ENCODE results near the gene HDGFL1. TPM values are rescaled to one million over a fixed set of nuclear protein-coding genes. Genes with fewer than 3 reads are reported as not detected.

The HDGFL1 gene
- total RNA-seq: not detected in 2 replicates

- DNase-seq (ENCODE audit: low spot score): no peak
- H3K27ac Mint-ChIP-seq: no peak within 1 kb of the TSS
- intact Hi-C loops (cut with micrococcal nuclease): no loop called here
- no peaks in the 10 kb centered on the region for H3K36me3 Mint-ChIP-seq (ENCODE audit: low read depth)
- H3K4me1 Mint-ChIP-seq (ENCODE audit: low read depth): no peaks in the 10 kb centered on the region
- H3K4me3 Mint-ChIP-seq (ENCODE audit: low read depth): no peak within 1 kb of the TSS
- no peaks in the 10 kb centered on the region for H3K27me3 Mint-ChIP-seq (ENCODE audit: low read depth)
- no peaks in the 10 kb centered on the region for H3K9me3 Mint-ChIP-seq
These were observed at the start of gene HDGFL1 for GRCh38 chr6:22569281-22570184. Gene HDGFL1, plus strand, starts transcription at chr6:22569566. Its CDS starts 10 bp downstream, at chr6:22569576.

GRCh38 chr6:22521035-22521434 lies 48.3 kb upstream of the HDGFL1 start:
- Mint-ChIP-seq H3K4me3 (ENCODE audit: low read depth) (no peak overlapping the region), H3K27ac (no peak overlapping the region), H3K4me1 (ENCODE audit: low read depth) (no peaks in the 10 kb centered on the region), H3K36me3 (ENCODE audit: low read depth) (no peaks in the 10 kb centered on the region), H3K9me3 (no peaks in the 10 kb centered on the region), H3K27me3 (ENCODE audit: low read depth) (no peaks in the 10 kb centered on the region)
- intact Hi-C loops (cut with micrococcal nuclease): no loop called here
- DNase-seq (ENCODE audit: low spot score): no peak

GRCh38 chr6:22526736-22527135 lies 42.6 kb upstream of the HDGFL1 start:
- DNase-seq (ENCODE audit: low spot score): no peak
- Mint-ChIP-seq H3K9me3 (no peaks in the 10 kb centered on the region), H3K4me1 (ENCODE audit: low read depth) (no peaks in the 10 kb centered on the region), H3K4me3 (ENCODE audit: low read depth) (no peak overlapping the region), H3K27me3 (ENCODE audit: low read depth) (no peaks in the 10 kb centered on the region), H3K36me3 (ENCODE audit: low read depth) (no peaks in the 10 kb centered on the region), H3K27ac (no peak overlapping the region)
- intact Hi-C loops (cut with micrococcal nuclease): no loop called here

GRCh38 chr6:22529866-22530265 lies 39.5 kb upstream of the HDGFL1 start:
- no peak for DNase-seq (ENCODE audit: low spot score)
- no peak overlapping the region for H3K4me3 Mint-ChIP-seq (ENCODE audit: low read depth)
- intact Hi-C loops (cut with micrococcal nuclease): no loop called here
- H3K4me1 Mint-ChIP-seq (ENCODE audit: low read depth): no peaks in the 10 kb centered on the region
- H3K27me3 Mint-ChIP-seq (ENCODE audit: low read depth): no peaks in the 10 kb centered on the region
- H3K27ac Mint-ChIP-seq: no peak overlapping the region
- H3K9me3 Mint-ChIP-seq: no peaks in the 10 kb centered on the region
- no peaks in the 10 kb centered on the region for H3K36me3 Mint-ChIP-seq (ENCODE audit: low read depth)

- DNase-seq (ENCODE audit: low spot score): no peak
- Mint-ChIP-seq H3K4me3 (ENCODE audit: low read depth) (no peak overlapping the region), H3K4me1 (ENCODE audit: low read depth) (no peaks in the 10 kb centered on the region), H3K27ac (no peak overlapping the region), H3K36me3 (ENCODE audit: low read depth) (no peaks in the 10 kb centered on the region), H3K9me3 (no peaks in the 10 kb centered on the region), H3K27me3 (ENCODE audit: low read depth) (no peaks in the 10 kb centered on the region)
- intact Hi-C loops (cut with micrococcal nuclease): no loop called here
These were observed 38.9 kb upstream of the HDGFL1 start for GRCh38 chr6:22530506-22530905.

- H3K36me3 Mint-ChIP-seq (ENCODE audit: low read depth): no peaks in the 10 kb centered on the region
- intact Hi-C loops (cut with micrococcal nuclease): no loop called here
- no peaks in the 10 kb centered on the region for H3K9me3 Mint-ChIP-seq
These were observed 33.2 kb upstream of the HDGFL1 start for GRCh38 chr6:22536122-22536521.

GRCh38 chr6:22544476-22544875 lies 24.9 kb upstream of the HDGFL1 start:
- DNase-seq (ENCODE audit: low spot score): no peak
- Mint-ChIP-seq H3K27me3 (ENCODE audit: low read depth) (no peaks in the 10 kb centered on the region), H3K36me3 (ENCODE audit: low read depth) (no peaks in the 10 kb centered on the region), H3K4me1 (ENCODE audit: low read depth) (no peaks in the 10 kb centered on the region), H3K27ac (no peak overlapping the region), H3K9me3 (no peaks in the 10 kb centered on the region), H3K4me3 (ENCODE audit: low read depth) (no peak overlapping the region)
- intact Hi-C loops (cut with micrococcal nuclease): no loop called here

More at GRCh38 chr6:22536122-22536521, 33.2 kb upstream of the HDGFL1 start:
- Mint-ChIP-seq H3K4me3 (ENCODE audit: low read depth) (no peak overlapping the region), H3K4me1 (ENCODE audit: low read depth) (no peaks in the 10 kb centered on the region), H3K27ac (no peak overlapping the region), H3K27me3 (ENCODE audit: low read depth) (no peaks in the 10 kb centered on the region)
- no peak for DNase-seq (ENCODE audit: low spot score)

- H3K9me3 Mint-ChIP-seq: no peaks in the 10 kb centered on the region
- H3K36me3 Mint-ChIP-seq (ENCODE audit: low read depth): no peaks in the 10 kb centered on the region
- DNase-seq (ENCODE audit: low spot score): no peak
- no peak overlapping the region for H3K4me3 Mint-ChIP-seq (ENCODE audit: low read depth)
- no peak overlapping the region for H3K27ac Mint-ChIP-seq
- H3K4me1 Mint-ChIP-seq (ENCODE audit: low read depth): no peaks in the 10 kb centered on the region
- intact Hi-C loops (cut with micrococcal nuclease): no loop called here
- H3K27me3 Mint-ChIP-seq (ENCODE audit: low read depth): no peaks in the 10 kb centered on the region
These were observed 24.3 kb upstream of the HDGFL1 start for GRCh38 chr6:22545051-22545450.

- no peak overlapping the region for H3K4me3 Mint-ChIP-seq (ENCODE audit: low read depth)
- H3K9me3 Mint-ChIP-seq: no peaks in the 10 kb centered on the region
- H3K27ac Mint-ChIP-seq: no peak overlapping the region
- intact Hi-C loops (cut with micrococcal nuclease): no loop called here
- H3K4me1 Mint-ChIP-seq (ENCODE audit: low read depth): no peaks in the 10 kb centered on the region
- H3K27me3 Mint-ChIP-seq (ENCODE audit: low read depth): no peaks in the 10 kb centered on the region
- H3K36me3 Mint-ChIP-seq (ENCODE audit: low read depth): no peaks in the 10 kb centered on the region
- no peak for DNase-seq (ENCODE audit: low spot score)
These were observed 23.1 kb upstream of the HDGFL1 start for GRCh38 chr6:22546236-22546635.

GRCh38 chr6:22550971-22551670 lies 18.2 kb upstream of the HDGFL1 start:
- Mint-ChIP-seq H3K9me3 (no peaks in the 10 kb centered on the region), H3K36me3 (ENCODE audit: low read depth) (no peaks in the 10 kb centered on the region), H3K4me3 (ENCODE audit: low read depth) (no peak overlapping the region), H3K4me1 (ENCODE audit: low read depth) (no peaks in the 10 kb centered on the region), H3K27me3 (ENCODE audit: low read depth) (no peaks in the 10 kb centered on the region), H3K27ac (no peak overlapping the region)
- intact Hi-C loops (cut with micrococcal nuclease): no loop called here
- DNase-seq (ENCODE audit: low spot score): no peak

- no peaks in the 10 kb centered on the region for H3K4me1 Mint-ChIP-seq (ENCODE audit: low read depth)
- DNase-seq (ENCODE audit: low spot score): no peak
- no peaks in the 10 kb centered on the region for H3K9me3 Mint-ChIP-seq
These were observed 13.1 kb upstream of the HDGFL1 start for GRCh38 chr6:22556266-22556665.

GRCh38 chr6:22557007-22557406 lies 12.4 kb upstream of the HDGFL1 start:
- Mint-ChIP-seq H3K9me3 (no peaks in the 10 kb centered on the region), H3K4me1 (ENCODE audit: low read depth) (no peaks in the 10 kb centered on the region), H3K27me3 (ENCODE audit: low read depth) (no peaks in the 10 kb centered on the region), H3K27ac (no peak overlapping the region), H3K36me3 (ENCODE audit: low read depth) (no peaks in the 10 kb centered on the region), H3K4me3 (ENCODE audit: low read depth) (no peak overlapping the region)
- no peak for DNase-seq (ENCODE audit: low spot score)
- intact Hi-C loops (cut with micrococcal nuclease): no loop called here

More at GRCh38 chr6:22556266-22556665, 13.1 kb upstream of the HDGFL1 start:
- no peak overlapping the region for H3K27ac Mint-ChIP-seq
- intact Hi-C loops (cut with micrococcal nuclease): no loop called here
- no peak overlapping the region for H3K4me3 Mint-ChIP-seq (ENCODE audit: low read depth)
- no peaks in the 10 kb centered on the region for H3K27me3 Mint-ChIP-seq (ENCODE audit: low read depth)
- no peaks in the 10 kb centered on the region for H3K36me3 Mint-ChIP-seq (ENCODE audit: low read depth)

- DNase-seq (ENCODE audit: low spot score): no peak
- H3K27me3 Mint-ChIP-seq (ENCODE audit: low read depth): no peaks in the 10 kb centered on the region
- H3K9me3 Mint-ChIP-seq: no peaks in the 10 kb centered on the region
- H3K4me1 Mint-ChIP-seq (ENCODE audit: low read depth): no peaks in the 10 kb centered on the region
- H3K36me3 Mint-ChIP-seq (ENCODE audit: low read depth): no peaks in the 10 kb centered on the region
- intact Hi-C loops (cut with micrococcal nuclease): no loop called here
- no peak overlapping the region for H3K4me3 Mint-ChIP-seq (ENCODE audit: low read depth)
- H3K27ac Mint-ChIP-seq: no peak overlapping the region
These were observed 11.0 kb upstream of the HDGFL1 start for GRCh38 chr6:22558288-22558882.

Data from activated T-helper 2 cell treated with anti-CD3 and anti-CD28 coated beads, Interferon-gamma antibody, Interleukin-2, Interleukin-4, amounts not matched to agents 10 μg/mL and 5 μg/mL and 100 μg/mL, durations not matched to agents 14 hours and 24 hours and 36 hours (primary cell).